Stimulated activated CD8-positive, alpha-beta memory T cell treated with anti-CD3 and anti-CD28 coated beads, Interleukin-15, amount 100 ng/mL, for 24 hours (primary cell): ENCODE measurements around the gene NSUN6.

Source experiments
- DNase-seq: peaks from one replicate; pipeline ENCODE4 v3.0.0-alpha.2; 2020; ENCODE audit warnings: low read depth

The NSUN6 gene

DNA sequence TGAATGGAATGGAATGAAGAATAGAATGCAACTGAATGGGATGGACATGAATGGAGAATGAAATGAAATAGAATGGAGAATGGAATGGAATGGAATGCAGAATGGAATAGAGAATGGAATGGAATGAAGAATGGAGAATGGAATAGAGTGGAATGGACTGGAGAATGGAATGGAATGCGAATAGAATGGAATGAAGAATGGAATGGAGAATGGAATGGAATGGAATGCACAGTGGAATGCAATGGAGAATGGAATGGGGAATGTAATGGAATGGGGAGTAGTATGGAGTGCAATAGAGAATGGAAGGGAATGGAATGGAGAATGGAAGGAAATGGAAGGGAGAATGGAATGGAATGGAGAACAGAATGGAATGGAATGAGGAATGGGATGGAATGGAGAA lies 93.4 kb downstream of the NSUN6 start:
- DNase-seq: no peak

DNA sequence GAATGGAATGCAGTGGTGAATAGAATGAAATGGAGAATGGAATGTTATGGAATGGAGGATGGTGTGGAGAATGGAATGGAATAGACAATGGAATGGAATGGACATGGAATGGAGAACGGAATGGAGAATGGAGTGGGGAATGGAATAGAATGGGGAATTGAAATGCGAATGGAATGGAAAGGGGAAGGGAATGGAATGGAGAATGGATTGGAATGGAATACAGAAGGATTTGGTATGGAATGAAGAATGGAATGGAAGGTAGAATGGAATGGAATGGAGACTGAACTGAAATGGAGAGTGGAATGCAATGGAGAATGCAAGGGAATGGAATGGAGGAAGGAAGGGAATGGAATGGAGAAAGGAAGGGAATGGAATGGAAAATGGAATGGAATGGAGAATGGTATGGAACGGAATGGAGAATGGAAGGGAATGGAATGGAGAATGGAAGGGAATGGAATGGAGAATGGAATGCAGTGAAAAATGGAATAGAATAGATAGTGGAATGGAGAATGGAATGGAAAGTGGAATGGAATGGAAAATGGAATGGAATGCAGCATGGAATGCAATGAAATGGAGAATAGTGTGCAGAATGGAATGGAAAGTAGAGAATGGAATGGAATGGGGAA lies 94.8 kb downstream of the NSUN6 start:
- no peak for DNase-seq

DNA sequence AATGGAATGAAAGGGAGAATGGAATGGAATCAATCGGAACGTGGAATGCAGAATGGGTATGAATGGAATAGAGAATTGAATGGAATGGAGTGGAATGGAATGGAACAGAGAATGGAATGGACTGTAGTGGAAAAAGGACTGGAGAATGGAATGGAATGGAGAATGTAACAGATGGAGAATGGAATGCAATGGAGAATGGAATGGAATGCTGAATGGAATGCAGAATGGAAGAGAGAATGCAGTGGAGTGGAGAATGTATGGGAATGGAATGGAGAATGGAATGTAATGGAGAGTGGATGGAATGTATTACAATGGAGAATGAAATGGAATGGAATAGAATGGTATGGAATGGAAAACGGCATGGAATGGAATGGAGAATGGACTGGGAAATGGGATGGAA lies 96.9 kb downstream of the NSUN6 start:
- DNase-seq: no peak

- no peak for DNase-seq
These were observed 99.9 kb downstream of the NSUN6 start for GRCh38 chr10:18551473-18551872.

- no peak for DNase-seq
These were observed 102.3 kb downstream of the NSUN6 start for GRCh38 chr10:18549105-18549504.

- no peak for DNase-seq
These were observed 105.6 kb downstream of the NSUN6 start for GRCh38 chr10:18545621-18546305.

- no peak for DNase-seq
These were observed 108.6 kb downstream of the NSUN6 start for GRCh38 chr10:18542832-18543231.

DNA sequence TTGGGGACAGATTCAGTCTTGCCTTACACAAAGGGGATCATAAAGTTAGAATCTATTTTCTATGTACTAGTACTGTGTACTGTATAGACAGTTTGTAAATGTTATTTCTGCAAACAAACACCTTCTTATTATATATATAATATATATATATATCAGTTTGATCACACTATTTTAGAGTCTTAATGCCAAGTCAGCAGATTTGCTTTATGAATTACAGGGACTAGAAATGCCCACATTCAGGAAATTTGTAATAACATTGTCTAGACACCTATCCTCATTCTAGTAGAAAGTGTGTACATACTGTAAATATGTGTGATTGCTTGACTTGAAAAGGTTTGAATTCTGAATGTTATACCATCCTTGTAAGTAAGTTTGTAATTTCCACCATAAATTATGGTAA lies 111.2 kb downstream of the NSUN6 start:
- no peak for DNase-seq

DNA sequence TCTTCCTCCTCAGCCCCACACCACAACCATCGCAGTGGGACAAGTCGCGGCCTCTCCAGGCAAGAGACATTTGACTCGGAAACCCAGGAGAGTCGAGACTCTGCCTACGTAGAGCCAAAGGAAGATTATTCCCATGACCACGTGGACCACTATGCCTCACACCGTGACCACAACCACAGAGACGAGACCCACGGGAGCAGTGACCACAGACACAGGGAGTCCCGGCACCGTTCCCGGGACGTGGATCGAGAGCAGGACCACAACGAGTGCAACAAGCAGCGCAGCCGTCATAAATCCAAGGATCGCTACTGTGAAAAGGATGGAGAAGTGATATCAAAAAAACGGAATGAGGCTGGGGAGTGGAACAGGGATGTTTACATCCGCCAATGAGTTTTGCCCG lies 112.1 kb downstream of the NSUN6 start:
- no peak for DNase-seq

- no peak for DNase-seq
These were observed 117.5 kb downstream of the NSUN6 start for GRCh38 chr10:18533896-18534295.

DNA sequence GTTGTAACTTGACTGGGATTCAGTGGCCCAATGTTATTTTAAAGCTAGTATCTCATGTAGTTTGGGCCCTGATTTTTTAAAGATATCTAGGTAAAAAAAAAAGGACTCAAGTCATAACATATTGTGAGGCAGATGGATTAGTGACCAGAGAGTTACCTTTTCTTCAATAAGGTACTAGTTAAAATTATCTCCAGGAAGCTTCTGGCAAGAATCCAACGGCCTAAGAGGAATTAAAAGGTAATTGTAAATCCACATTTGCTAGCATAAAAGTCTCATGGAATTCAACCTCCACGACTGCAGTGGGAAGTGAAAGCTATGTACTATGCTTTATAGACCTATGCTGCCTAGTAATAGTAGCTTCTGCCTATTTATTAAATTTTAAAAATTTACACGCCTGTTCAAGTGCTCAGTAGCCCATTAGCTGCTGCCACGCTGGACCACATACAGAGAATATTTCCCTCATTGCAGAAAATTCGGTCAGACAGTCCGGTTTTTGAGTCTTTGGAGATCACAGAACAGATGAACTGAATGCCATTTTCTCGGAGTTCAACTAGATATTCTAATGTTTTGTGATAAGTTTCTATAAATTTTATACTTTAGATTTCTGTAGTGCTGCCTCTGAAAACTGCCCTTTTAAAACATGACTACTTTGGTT lies 118.4 kb downstream of the NSUN6 start:
- DNase-seq: no peak

DNA sequence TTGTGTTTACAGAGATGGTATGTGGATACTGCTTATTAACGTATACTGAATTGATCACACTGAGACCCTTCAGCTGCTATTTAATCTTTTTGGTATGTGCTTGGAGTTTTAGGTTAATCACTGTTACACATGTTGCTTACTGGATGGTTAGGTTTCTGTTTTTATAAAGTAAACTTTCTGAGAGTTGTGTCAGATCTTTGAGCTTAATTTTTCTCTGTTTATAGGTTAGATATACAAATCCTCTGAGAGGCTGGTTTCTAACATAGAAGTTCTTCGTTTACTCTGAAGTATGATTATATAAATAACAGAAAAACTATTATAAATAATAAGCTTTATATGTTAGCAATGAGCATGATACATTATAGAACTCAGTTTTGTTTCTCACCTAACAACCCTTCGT lies 123.1 kb downstream of the NSUN6 start:
- DNase-seq: no peak

- DNase-seq: no peak
These were observed 123.7 kb downstream of the NSUN6 start for GRCh38 chr10:18527687-18528086.

GRCh38 chr10:18523858-18524257 lies 127.5 kb downstream of the NSUN6 start:
- no peak for DNase-seq

- DNase-seq: no peak
These were observed 128.4 kb downstream of the NSUN6 start for GRCh38 chr10:18523025-18523424.

DNA sequence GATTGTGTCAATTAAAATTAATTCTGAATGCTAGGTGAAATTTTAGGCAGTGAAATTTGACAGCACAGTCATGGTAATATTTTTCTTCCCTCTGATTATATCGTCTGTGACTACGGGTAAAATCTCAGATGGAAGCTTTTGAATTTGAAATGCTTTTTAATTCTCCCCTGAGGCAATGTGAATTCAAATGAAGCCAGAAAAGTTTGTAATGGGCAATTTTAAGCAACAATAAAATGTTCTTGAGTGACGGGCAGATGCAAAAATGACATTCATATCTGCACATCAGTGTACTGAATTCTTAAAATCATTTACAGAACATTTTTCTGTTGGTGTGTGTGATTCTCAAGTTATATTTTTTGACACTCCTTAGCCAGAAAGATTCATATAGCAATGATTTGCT lies 134.5 kb downstream of the NSUN6 start:
- no peak for DNase-seq

GRCh38 chr10:18514537-18514936 lies 136.8 kb downstream of the NSUN6 start:
- no peak for DNase-seq

DNA sequence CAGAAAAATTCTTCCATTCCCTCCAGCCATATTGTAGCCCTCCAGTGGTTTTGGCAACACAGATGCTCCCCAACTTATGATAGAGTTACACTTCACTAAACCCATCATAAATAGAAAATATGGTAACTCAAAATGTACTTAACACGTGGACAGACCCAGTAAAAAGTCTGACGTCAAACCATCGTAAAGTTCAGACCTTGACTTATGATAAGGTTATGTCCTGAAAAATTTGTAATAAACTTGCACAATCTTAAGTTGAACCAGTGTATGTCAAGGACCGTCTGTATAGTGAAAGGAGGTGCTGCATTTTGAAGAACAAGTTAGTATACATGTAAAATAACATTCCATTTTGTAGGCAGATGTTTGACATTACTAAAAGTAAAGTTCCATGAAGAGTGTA lies 142.8 kb downstream of the NSUN6 start:
- no peak for DNase-seq

GRCh38 chr10:18505456-18506118 lies 145.8 kb downstream of the NSUN6 start:
- no peak for DNase-seq

GRCh38 chr10:18504161-18504560 lies 147.2 kb downstream of the NSUN6 start:
- no peak for DNase-seq

DNA sequence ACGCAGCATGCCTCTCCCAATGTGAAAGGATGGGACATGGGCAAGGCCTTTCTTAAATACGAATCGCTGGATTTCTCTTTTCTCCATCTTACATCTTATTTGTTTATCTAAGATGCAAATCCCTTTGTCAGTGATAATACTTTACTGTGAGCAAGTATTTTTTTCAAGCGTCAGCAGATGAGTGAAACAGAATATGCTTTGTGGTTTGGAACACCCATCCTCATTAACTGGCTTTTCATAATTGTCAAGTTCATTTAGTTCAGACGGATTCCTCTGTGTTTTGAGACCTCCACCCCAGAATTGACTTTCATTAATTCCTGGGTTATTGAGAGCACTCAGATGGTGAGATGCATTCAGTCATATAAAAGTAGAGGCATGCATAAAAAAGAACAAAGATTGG lies 149.8 kb downstream of the NSUN6 start:
- DNase-seq: no peak

DNA sequence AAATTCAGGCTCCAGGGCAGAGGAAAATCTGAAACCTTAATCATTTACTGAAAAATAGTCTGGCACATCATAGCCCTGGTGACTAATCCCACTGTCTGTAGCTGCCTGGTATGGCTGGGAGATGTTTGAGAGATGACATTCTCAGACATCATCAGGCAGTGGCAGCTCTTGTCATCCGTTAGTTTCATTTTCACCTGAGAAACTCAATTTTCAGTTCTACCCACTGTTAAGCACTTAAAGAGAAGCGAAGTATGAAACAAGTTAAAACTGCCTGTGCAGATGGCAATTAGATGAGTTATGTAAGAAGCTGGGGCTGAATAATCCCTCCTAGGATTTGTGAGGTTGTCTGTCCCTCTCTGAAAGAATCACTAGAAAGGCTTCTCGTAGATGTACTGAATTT lies 150.2 kb downstream of the NSUN6 start:
- no peak for DNase-seq

DNA sequence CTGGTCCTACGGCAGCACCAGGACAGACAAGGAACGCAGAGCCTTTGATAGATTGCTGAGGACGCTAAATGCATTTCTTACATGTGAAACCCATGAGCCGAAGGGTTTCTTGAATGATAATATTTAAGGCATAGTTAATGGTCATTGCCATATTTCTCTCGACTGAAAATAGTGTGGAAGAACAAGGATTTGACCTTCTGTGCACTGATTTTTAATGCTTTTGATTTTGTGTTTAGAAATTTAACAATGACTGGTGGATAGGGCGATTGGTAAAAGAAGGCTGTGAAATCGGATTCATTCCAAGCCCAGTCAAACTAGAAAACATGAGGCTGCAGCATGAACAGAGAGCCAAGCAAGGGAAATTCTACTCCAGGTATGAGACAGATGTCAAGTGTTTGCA lies 150.8 kb downstream of the NSUN6 start:
- no peak for DNase-seq
